ENCODE data around the gene LPAR2.
A peak's percentile ranks its signal among the peaks of the same experiment; 100 is the strongest.

The LPAR2 gene

DNA sequence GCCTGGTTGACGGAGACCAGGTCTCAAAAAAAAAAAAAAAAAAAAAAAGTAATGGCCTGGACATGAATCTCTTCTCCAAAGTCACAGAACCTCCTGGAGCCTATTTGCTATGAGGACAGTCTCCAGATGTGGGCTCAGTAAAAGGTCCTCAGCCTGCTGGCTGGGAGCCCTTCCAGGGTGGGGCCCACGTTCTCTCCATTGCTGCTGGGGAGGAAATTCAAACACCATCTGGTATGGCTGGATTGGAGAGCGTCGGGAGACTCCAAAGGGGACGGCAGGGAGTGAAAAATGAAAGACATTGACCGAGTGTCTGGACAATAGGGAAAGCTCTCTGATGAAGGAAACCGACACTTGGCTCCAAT is 8.2 kb downstream of the LPAR2 start:
- H3K4me2 ChIP-seq (ENCODE audit: low read length): no peak overlapping the region

DNA sequence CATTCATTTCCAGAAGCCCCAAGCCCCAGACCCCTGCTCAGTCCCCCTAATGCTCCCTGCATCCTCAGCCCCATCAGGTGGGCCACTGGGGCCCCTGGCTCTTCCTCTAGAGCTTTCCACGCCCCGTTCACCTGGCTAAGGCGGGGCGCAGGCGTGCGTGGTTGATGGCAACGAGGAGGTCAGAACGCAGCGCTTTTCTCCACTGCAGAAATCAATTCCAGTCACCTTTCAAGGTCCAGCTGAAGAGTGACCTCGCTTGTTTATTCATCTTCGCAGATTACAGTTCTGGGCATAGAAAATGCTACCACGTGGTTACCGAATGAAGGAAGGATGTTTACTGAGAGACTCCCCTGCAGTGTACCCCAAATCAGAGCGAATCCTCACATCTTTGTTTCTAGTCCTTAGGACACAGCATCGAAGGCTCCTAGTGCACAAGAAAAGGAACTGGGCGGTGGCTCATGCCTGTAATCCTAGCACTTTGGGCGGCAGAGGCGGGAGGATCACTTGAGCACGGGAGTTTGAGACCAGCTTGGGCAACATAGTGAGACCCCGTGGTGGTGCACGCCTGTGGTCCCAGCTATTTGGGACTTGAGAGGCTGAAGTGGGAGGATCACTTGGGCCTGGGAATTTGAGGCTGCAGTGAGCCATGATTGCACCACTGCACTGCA is 8.7 kb downstream of the LPAR2 start:
- H3K9me3 ChIP-seq (ENCODE audit: low read length): no peaks in the 10 kb centered on the region
- H3K4me2 ChIP-seq (ENCODE audit: low read length): peak overlapping the region; percentile 60
- H3F3A ChIP-seq (ENCODE audit: insufficient read depth, low read length): no peaks in the 10 kb centered on the region
- H3K27ac ChIP-seq (ENCODE audit: low read depth, low read length, poor library complexity, severe bottlenecking): no peak overlapping the region
- H3K9me2 ChIP-seq (ENCODE audit: low read depth, low read length): no peaks in the 10 kb centered on the region
- no peaks in the 10 kb centered on the region for H3K27me3 ChIP-seq (ENCODE audit: insufficient read depth, low read length)
- H4K20me1 ChIP-seq (ENCODE audit: insufficient read depth, low read length): no peaks in the 10 kb centered on the region
- TF ChIP-seq, protein P1, sequence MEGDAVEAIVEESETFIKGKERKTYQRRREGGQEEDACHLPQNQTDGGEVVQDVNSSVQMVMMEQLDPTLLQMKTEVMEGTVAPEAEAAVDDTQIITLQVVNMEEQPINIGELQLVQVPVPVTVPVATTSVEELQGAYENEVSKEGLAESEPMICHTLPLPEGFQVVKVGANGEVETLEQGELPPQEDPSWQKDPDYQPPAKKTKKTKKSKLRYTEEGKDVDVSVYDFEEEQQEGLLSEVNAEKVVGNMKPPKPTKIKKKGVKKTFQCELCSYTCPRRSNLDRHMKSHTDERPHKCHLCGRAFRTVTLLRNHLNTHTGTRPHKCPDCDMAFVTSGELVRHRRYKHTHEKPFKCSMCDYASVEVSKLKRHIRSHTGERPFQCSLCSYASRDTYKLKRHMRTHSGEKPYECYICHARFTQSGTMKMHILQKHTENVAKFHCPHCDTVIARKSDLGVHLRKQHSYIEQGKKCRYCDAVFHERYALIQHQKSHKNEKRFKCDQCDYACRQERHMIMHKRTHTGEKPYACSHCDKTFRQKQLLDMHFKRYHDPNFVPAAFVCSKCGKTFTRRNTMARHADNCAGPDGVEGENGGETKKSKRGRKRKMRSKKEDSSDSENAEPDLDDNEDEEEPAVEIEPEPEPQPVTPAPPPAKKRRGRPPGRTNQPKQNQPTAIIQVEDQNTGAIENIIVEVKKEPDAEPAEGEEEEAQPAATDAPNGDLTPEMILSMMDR (IDR thresholded peaks at IDR 0.05; ENCODE audit: low read length): no peak
- no peak for TF ChIP-seq EZH2 (IDR thresholded peaks at IDR 0.05; ENCODE audit: borderline replicate concordance, low read length)
- H3K36me3 ChIP-seq (ENCODE audit: insufficient read depth, low read length): peaks cover 8% of the 10 kb centered on the region; the same call in 1 of the 2 replicates
- no peaks in the 10 kb centered on the region for H3K79me2 ChIP-seq (ENCODE audit: insufficient read depth, low read length)
- no peak overlapping the region for H2AFZ ChIP-seq (ENCODE audit: low read length)
- peak overlapping the region; percentile 1; the same call in 1 of the 2 replicates for H3K9ac ChIP-seq (ENCODE audit: low read length)
- peaks cover 28% of the 10 kb centered on the region for H3K4me1 ChIP-seq (ENCODE audit: insufficient read depth, low read length, severe bottlenecking)
- peak overlapping the region; percentile 45 for H3K4me3 ChIP-seq (ENCODE audit: low read depth, low read length, poor library complexity, severe bottlenecking)

More for the DNA sequence above, 8.2 kb downstream of the LPAR2 start:
- TF ChIP-seq, protein P1 (IDR thresholded peaks at IDR 0.05; ENCODE audit: low read length): no peak
- TF ChIP-seq EZH2 (IDR thresholded peaks at IDR 0.05; ENCODE audit: borderline replicate concordance, low read length): no peak
- no peaks in the 10 kb centered on the region for H3K27me3 ChIP-seq (ENCODE audit: insufficient read depth, low read length)
- no peaks in the 10 kb centered on the region for H4K20me1 ChIP-seq (ENCODE audit: insufficient read depth, low read length)
- no peaks in the 10 kb centered on the region for H3K79me2 ChIP-seq (ENCODE audit: insufficient read depth, low read length)
- H2AFZ ChIP-seq (ENCODE audit: low read length): no peak overlapping the region
- no peaks in the 10 kb centered on the region for H3K9me3 ChIP-seq (ENCODE audit: low read length)
- H3K36me3 ChIP-seq (ENCODE audit: insufficient read depth, low read length): peaks cover 11% of the 10 kb centered on the region; the same call in 1 of the 2 replicates
- no peak overlapping the region for H3K27ac ChIP-seq (ENCODE audit: low read depth, low read length, poor library complexity, severe bottlenecking)
- H3K4me3 ChIP-seq (ENCODE audit: low read depth, low read length, poor library complexity, severe bottlenecking): no peak overlapping the region
- H3K9ac ChIP-seq (ENCODE audit: low read length): no peak overlapping the region
- H3K4me1 ChIP-seq (ENCODE audit: insufficient read depth, low read length, severe bottlenecking): peaks cover 28% of the 10 kb centered on the region
- no peaks in the 10 kb centered on the region for H3F3A ChIP-seq (ENCODE audit: insufficient read depth, low read length)
- no peaks in the 10 kb centered on the region for H3K9me2 ChIP-seq (ENCODE audit: low read depth, low read length)

DNA sequence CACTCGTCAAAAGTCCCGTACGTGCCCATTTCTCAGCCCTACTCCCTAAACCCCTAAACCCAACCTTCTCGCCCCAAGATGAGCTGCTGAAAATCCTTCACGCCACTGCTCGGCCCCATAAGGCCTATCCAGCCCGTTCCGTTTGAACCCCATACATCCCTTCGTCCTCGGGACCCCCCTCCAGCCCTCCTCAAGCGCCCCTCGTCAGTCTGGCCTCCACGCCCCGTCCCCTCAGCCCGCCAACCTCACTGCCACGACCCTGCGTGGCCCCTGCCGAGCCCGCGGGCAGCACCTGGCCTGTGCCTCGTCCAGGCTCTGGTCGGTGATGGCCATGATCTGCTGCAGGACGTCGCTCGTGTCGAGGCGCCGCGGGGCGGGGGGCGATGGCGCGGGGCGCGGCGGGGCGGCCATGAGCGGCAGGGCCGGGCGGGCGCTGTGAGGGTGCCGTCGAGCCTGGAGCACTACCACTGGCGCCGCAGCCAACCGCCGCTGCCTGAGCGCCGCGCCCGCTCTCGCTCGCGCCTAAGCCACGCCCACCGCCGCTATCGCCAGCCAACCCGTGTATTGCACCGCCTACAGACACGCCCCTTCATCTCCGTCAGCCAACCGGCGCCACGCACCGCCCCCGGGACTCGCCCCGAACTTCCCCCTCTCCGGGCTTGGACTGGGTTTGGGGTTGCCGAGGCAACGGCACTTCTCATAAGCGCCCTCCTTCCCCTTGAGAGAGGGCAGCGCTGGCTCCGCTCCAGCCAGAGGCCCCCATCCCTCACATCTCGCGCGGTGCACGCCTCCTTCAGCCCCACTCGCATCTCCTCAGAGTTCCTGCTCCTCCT is 9.6 kb downstream of the LPAR2 start, which contains the start of gene PBX4:
Gene PBX4 (minus strand): TSS at position 469 of the 833 bp plus-strand sequence. CDS start 58 bp downstream, at position 411.
- Histone ChIP-seq H3K4me1 (ENCODE audit: insufficient read depth, low read length, severe bottlenecking) (peaks cover 28% of the 10 kb centered on the region), H3K9me2 (ENCODE audit: low read depth, low read length) (no peaks in the 10 kb centered on the region), H3K9ac (ENCODE audit: low read length) (peak within 1 kb of the TSS; percentile 75), H3F3A (ENCODE audit: insufficient read depth, low read length) (no peaks in the 10 kb centered on the region), H3K9me3 (ENCODE audit: low read length) (no peaks in the 10 kb centered on the region), H3K79me2 (ENCODE audit: insufficient read depth, low read length) (no peaks in the 10 kb centered on the region), H3K27me3 (ENCODE audit: insufficient read depth, low read length) (no peaks in the 10 kb centered on the region), H2AFZ (ENCODE audit: low read length) (no peak within 1 kb of the TSS), H4K20me1 (ENCODE audit: insufficient read depth, low read length) (no peaks in the 10 kb centered on the region), H3K4me3 (ENCODE audit: low read depth, low read length, poor library complexity, severe bottlenecking) (peak within 1 kb of the TSS; percentile 75), H3K4me2 (ENCODE audit: low read length) (peak within 1 kb of the TSS; percentile 77), H3K36me3 (ENCODE audit: insufficient read depth, low read length) (no peaks in the 10 kb centered on the region), H3K27ac (ENCODE audit: low read depth, low read length, poor library complexity, severe bottlenecking) (no peak within 1 kb of the TSS)
- TF ChIP-seq EZH2 (IDR thresholded peaks at IDR 0.05; ENCODE audit: borderline replicate concordance, low read length): no peak
- TF ChIP-seq, protein P1 (IDR thresholded peaks at IDR 0.05; ENCODE audit: low read length): no peak

Measured in OCI-LY1 (cell line).